SKM-1 (cell line): Measurements from ENCODE around the gene DNASE2.
A peak's percentile ranks its signal among the peaks of the same experiment; 100 is the strongest.
"Not testable (repeated sequence)": the region's sequence is repeated elsewhere in the genome, so short reads cannot be mapped to it uniquely, and the experiment has no call there.

Experiments
- DNase-seq: peaks from one replicate; lab custom pipeline; 2025; ENCODE audit not compliant: unreplicated experiment; lab: John Stamatoyannopoulos, UW

The DNASE2 gene

GRCh38 chr19:12865746-12866415 is 15.4 kb downstream of the DNASE2 start:
- DNase-seq = no peak

- no peak for DNase-seq
Observed at GRCh38 chr19:12864721-12865715, 16.2 kb downstream of the DNASE2 start.

DNA sequence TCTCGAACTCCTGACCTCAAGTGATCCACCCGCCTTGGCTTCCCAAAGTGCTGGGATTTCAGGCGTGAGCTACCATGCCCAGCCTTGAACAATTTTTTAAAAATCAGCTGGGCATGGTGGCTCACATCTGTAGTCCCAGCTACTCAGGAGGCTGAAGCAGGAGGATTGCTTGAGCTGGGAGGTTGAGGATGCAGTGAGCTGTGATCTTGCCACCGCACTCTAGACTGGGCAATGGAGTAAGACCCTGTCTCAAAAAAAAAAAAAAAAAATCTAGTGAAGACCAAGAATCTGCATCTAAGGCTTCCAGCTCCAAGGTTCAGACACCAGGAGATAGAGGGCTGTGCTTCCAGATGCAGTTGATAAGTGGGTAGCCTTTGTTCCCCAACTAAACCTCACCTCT is 17.1 kb downstream of the DNASE2 start:
- DNase-seq = no peak

GRCh38 chr19:12859546-12859945 is 21.7 kb downstream of the DNASE2 start:
- DNase-seq = no peak

GRCh38 chr19:12858041-12858928 is 23.0 kb downstream of the DNASE2 start:
- DNase-seq = no peak

GRCh38 chr19:12856653-12857052 is 24.6 kb downstream of the DNASE2 start:
- no peak for DNase-seq

- DNase-seq = peak; percentile 55
Observed at GRCh38 chr19:12847159-12848139, 33.8 kb downstream of the DNASE2 start.

DNA sequence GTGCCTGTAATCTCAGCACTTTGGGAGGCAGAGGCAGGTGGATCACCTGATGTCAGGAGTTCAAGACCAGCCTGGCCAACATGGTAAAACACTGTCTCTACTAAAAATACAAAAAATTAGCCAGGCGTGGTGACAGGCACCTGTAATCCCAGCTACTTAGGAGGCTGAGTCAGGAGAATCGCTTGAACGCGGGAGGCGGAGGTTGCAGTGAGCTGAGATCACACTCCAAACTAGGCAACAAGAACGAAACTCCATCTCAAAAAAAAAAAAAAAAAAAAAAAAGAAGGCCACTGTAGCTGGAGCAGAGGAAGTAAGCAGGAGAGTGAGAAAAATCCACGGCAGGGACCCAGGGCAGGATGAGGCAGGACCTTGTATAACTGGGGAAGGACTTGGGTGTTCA is 34.6 kb downstream of the DNASE2 start:
- DNase-seq = not testable (repeated sequence)

GRCh38 chr19:12843999-12844732 is 37.1 kb downstream of the DNASE2 start:
- no peak for DNase-seq

DNA sequence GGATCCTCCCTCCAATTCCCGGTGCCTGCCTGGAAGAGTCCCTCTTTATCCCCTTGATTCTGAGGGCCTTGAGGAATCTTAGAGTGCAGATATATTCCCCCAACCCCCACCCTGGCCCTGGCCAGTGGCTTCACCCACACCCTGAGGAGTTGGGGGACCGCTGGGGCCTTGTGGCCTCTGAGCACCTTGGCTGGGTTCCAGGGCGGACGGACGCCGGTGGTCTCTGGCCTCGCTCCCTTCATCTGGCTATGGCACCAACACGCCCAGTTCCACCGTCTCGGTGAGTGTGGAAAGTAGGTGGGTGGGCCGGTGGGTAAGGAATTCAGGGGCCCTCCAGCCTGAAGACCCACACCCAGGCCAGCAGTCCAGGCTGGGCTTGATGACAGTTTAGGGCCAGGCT is 37.9 kb downstream of the DNASE2 start:
- DNase-seq = no peak

DNA sequence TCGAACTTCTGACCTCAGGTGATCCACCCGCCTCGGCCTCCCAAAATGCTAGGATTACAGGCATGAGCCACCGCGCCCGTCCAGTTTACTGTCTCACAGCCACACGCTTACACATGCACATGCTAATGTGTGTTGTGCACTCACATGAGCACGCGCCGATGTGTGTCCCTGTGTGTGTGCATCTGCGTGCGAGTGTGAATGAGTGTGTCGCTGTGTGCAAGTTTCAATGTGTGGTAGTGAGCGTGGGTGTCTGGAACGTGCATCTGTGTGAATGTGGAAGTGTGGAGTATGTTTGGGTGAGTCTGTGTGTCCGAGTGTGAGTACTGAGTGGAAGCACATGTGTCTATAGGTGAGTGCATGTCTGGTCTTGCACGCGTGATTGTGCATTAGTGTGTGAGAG is 38.7 kb downstream of the DNASE2 start:
- DNase-seq = no peak

- no peak for DNase-seq
Observed at GRCh38 chr19:12841094-12841493, 40.2 kb downstream of the DNASE2 start.

DNA sequence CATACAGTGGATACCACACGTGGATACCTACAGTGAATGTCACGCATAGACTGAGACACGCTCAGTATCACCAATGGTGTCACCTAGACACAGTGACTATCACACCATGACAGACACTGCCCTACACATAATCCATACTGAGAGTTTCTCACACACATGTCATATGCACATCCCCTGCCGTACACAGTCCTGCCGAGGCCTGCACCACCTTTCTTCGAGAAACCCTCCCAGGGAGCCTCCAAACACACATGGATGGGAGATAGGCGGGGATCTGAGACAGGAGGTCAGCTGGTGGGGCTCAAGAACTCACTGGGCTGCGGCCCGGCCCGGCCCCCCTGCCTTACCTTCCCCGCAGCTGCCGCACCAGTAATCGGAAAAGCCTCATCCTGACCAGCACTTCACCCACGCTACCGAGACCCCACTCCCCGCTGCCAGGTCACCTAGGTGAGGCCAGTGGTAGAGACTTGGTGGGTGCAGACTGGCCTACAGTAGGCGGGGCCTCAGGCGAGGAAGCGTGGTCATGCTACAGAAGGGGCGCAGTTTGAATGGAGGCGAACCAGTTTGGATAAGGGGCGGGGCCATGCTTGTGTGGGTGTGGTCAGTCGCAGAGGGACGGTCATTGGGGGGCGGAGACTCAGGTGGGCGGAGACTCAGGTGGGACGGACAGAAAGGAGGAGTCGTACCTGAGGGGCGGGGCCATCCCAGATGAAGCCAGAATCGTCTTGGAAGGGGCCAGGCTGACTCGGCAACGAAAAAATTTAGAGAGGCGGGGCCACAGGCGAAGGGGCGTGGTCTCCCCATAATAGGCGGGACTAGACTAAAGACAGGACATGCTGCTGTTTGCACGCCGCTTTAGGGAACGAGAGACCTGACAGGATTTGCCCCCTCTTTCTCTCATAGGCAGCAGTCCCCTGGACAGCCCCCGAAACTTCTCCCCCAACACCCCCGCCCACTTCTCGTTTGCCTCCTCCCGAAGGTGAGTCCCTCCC is 40.9 kb downstream of the DNASE2 start:
- DNase-seq = no peak

DNA sequence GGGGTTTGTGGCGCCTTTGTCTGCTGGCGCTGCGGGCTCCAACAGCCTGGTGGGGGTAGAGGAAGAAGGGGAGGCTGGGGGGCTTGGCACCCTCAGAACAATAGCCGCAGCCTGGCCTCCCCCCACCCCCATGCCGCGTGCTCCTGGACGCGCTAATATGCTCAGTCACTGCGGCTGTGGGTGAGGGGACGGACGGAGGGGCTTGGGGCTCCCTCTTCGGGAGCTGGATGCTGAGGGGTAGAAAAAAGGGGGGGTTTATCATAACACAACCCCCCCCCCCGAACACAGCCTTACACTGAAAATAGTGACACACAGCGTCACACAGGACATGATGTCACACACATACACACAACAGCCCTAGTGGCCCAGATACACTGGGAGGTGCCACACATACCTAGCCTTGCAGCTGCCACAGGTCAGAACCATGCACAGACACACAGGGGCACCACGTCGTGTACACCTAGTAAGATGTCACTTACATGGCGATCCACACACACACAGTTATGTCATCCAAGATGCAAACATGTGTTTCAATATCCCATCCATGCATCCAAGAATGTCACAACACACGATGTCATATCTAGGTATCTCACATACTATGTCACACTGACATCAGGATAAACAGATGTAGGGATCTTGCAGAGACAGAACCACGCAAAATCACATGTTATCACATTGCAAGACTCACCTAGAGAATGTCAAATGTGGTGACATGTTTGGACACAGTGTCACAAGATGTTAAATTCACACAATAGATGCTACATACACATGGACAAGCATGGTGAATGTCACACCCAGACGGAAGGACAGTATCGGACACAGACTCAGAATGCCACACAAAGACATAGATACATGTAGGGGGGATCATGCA is 42.1 kb downstream of the DNASE2 start:
- DNase-seq = no peak

DNA sequence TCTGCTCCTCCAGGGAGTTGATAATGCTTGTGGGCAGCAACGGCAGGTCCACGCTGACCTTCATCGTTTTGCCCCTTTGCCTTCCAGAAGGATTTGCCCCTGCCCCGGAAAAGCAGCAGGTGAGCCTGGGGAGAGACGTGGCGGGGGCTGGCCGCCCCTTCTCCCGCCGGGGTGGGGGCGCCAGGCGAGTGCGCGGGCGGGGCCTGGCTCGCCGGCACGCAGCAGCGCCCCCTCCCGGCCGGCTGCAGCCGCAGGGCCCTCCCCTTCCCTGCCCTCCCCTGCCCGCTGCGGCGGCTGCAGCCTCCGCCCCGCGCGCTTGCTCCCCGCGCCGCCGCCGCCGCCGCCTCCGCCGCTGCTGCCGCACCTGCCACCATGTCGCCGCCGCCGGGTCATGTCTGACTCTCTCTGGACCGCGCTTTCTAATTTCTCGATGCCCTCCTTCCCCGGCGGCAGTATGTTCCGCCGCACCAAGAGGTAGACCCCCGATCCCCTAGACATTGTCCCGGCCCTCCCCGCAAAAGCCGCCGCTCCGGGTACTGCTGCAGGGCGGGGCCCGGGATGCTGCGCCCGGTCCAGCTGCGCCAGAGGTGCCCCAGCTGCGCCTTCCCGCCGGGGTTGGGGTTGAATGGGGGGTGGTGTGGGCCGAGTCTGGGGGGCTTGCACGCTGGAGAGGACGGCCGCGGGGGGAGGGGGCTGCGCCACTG is 42.9 kb downstream of the DNASE2 start, which contains the start of gene MAST1:
Gene MAST1 (plus strand): TSS at position 334 of the 704 bp plus-strand sequence. CDS start 58 bp downstream, at position 392.
- no peak for DNase-seq

DNA sequence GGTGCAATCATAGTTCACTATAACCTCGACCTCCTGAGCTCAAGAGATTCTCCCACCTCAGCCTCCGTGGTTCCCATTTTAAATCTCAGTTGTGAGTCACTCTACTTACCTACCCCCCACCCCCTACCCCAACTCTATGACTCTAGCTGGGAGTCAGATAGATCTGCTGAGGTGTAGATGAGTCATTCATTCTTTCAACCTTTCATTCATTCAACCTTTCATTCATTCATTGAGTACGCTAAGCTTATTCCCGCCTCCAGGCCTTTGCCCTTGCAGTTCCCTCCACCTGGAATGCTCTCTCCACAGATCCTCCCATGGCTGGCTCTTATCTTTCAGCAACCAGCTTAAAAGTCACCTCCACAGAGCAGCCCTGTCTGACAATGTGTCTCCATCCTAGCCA is 44.0 kb downstream of the DNASE2 start:
- DNase-seq = no peak

DNA sequence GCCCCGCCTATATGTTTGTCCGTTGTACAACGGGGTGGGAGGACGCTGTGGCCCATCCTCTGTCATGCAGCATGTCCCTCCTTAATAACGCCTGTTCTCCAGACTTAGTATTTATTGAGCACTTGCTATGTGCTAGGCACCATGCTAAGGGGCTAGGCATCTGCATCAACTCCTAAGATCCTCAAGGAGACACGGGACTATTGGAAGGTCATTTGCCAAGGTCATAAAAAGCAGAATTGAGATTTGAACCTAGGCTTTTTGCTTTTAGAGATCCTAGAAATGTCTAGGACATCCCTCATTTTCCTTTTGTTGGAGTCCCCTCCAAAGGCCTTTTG is 44.8 kb downstream of the DNASE2 start:
- no peak for DNase-seq
